GM12872 (cell line): ENCODE results near the gene GCNA.

ENCODE experiments used
- CTCF ChIP-seq: IDR thresholded peaks from 3 replicates; pipeline ENCODE4 v1.5.1; 2011; ENCODE audit warnings: low read depth, mild to moderate bottlenecking, low read length, moderate library complexity; ENCODE audit not compliant: insufficient read depth

The GCNA gene

GRCh38 chrX:71578253-71579135 lies at the start of gene GCNA:
Gene GCNA (plus strand): TSS chrX:71578437. CDS start chrX:71580822, 2,385 bp downstream.
- no peak for TF ChIP-seq CTCF

- no peak for TF ChIP-seq CTCF
Measured at GRCh38 chrX:71532078-71532752, 46.0 kb upstream of the GCNA start.

- no peak for TF ChIP-seq CTCF
Measured at GRCh38 chrX:71532753-71533425, 45.3 kb upstream of the GCNA start, which contains the start of gene OGT. Gene OGT (plus strand): TSS chrX:71533104. CDS start chrX:71533300, 196 bp downstream.

- TF ChIP-seq CTCF = no peak
Measured at GRCh38 chrX:71533516-71533850, 44.8 kb upstream of the GCNA start.

- no peak for TF ChIP-seq CTCF
Measured at GRCh38 chrX:71533851-71534561, 44.2 kb upstream of the GCNA start.

- no peak for TF ChIP-seq CTCF
Measured at GRCh38 chrX:71534773-71535544, 43.3 kb upstream of the GCNA start.
